ENCODE results near the gene B3GALNT2. TPM values are rescaled to one million over a fixed set of nuclear protein-coding genes. Genes with fewer than 3 reads are reported as not detected.

Gene B3GALNT2
- total and polyA plus RNA-seq, 12 donors: 2.6 to 26.6 (median 21.4) TPM

- Histone ChIP-seq H3K9me3 (no peaks in the 10 kb centered on the region), H3K27me3 (no peaks in the 10 kb centered on the region), H3K36me3 (peaks cover 0 to 34% (median 0%) of the 10 kb centered on the region in 9 donors), H3K4me3 (no peak overlapping the region), H3K27ac (no peak overlapping the region), H3K4me1 (peaks cover 0 to 9% (median 0%) of the 10 kb centered on the region in 9 donors)
- ATAC-seq (no peak), DNase-seq (no peak)
- no peak for TF ChIP-seq CTCF (IDR thresholded peaks at IDR 0.05)
- intact Hi-C loops (cut with DNase I): no loop called here
- 97 to 98% methylated on average over 13 of the region's 13 CpGs for WGBS, 2 donors
These were observed 77.6 kb downstream of the B3GALNT2 start for GRCh38 chr1:235426680-235427079.

DNA sequence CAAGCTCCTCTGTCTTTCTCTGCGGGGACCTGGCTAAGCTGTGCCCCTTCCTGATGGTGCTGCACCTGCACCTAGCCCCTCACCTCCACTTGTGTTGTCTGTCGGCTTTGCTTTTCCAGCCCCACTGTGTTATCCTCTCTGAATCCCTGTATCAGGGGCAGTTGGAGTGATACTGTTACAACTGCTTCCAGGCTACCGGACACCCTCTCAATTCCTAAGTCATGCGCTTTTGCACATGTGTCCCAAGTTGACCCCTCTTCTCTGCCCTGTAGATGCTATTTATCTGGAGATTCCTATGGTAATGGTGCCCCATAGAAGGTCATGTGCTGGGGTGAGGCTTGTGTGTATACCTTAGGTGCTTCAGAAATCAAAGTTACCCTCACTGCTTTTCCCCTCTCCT lies 78.1 kb downstream of the B3GALNT2 start:
- Histone ChIP-seq H3K27ac (no peak overlapping the region), H3K36me3 (peaks cover 0 to 32% (median 0%) of the 10 kb centered on the region in 9 donors), H3K4me3 (no peak overlapping the region), H3K4me1 (peaks cover 0 to 9% (median 0%) of the 10 kb centered on the region in 9 donors), H3K27me3 (no peaks in the 10 kb centered on the region), H3K9me3 (no peaks in the 10 kb centered on the region)
- peak in 2 of 8 donors; percentile 13 to 22 for ATAC-seq
- intact Hi-C loops (cut with DNase I): no loop called here
- no peak for TF ChIP-seq CTCF (IDR thresholded peaks at IDR 0.05)
- 65 to 69% methylated on average over 4 of the region's 4 CpGs for WGBS, 2 donors
- DNase-seq: no peak

- Histone ChIP-seq H3K4me1 (peaks cover 0 to 9% (median 0%) of the 10 kb centered on the region in 9 donors), H3K27ac (no peak overlapping the region), H3K27me3 (no peaks in the 10 kb centered on the region), H3K9me3 (no peaks in the 10 kb centered on the region), H3K4me3 (no peak overlapping the region), H3K36me3 (peaks cover 0 to 30% (median 0%) of the 10 kb centered on the region in 9 donors)
- intact Hi-C loops (cut with DNase I): no loop called here
- no peak for TF ChIP-seq CTCF (IDR thresholded peaks at IDR 0.05)
- no peak for DNase-seq
- no peak for ATAC-seq
- WGBS, 2 donors: 95 to 96% methylated on average over 9 of the region's 9 CpGs
These were observed 78.9 kb downstream of the B3GALNT2 start for GRCh38 chr1:235425357-235425756.

GRCh38 chr1:235424092-235424491 lies 80.2 kb downstream of the B3GALNT2 start:
- intact Hi-C loops (cut with DNase I): loop anchor here in 1 of 10 donors (5.0 kb wide), 1 partner anchor 172 kb away; no protein-coding TSS in a partner anchor
- Histone ChIP-seq H3K27ac (no peak overlapping the region), H3K4me1 (peaks cover 0 to 9% (median 0%) of the 10 kb centered on the region in 9 donors), H3K36me3 (peaks cover 0 to 30% (median 0%) of the 10 kb centered on the region in 9 donors), H3K27me3 (no peaks in the 10 kb centered on the region), H3K9me3 (no peaks in the 10 kb centered on the region), H3K4me3 (no peak overlapping the region)
- no peak for TF ChIP-seq CTCF (IDR thresholded peaks at IDR 0.05)
- 84 to 92% methylated on average over 8 of the region's 8 CpGs for WGBS, 2 donors
- DNase-seq (no peak), ATAC-seq (no peak)
